Stimulated activated CD4-positive, alpha-beta T cell treated with anti-CD3 and anti-CD28 coated beads, Interleukin-4, amount 100 ng/mL, for 1 hour (primary cell): ENCODE measurements around the gene TTLL5.
"Not testable (repeated sequence)": the region's sequence is repeated elsewhere in the genome, so short reads cannot be mapped to it uniquely, and the experiment has no call there.

Experiments
- DNase-seq: peaks from one replicate; pipeline ENCODE4 v3.0.0-alpha.2; 2020

The TTLL5 gene

DNA sequence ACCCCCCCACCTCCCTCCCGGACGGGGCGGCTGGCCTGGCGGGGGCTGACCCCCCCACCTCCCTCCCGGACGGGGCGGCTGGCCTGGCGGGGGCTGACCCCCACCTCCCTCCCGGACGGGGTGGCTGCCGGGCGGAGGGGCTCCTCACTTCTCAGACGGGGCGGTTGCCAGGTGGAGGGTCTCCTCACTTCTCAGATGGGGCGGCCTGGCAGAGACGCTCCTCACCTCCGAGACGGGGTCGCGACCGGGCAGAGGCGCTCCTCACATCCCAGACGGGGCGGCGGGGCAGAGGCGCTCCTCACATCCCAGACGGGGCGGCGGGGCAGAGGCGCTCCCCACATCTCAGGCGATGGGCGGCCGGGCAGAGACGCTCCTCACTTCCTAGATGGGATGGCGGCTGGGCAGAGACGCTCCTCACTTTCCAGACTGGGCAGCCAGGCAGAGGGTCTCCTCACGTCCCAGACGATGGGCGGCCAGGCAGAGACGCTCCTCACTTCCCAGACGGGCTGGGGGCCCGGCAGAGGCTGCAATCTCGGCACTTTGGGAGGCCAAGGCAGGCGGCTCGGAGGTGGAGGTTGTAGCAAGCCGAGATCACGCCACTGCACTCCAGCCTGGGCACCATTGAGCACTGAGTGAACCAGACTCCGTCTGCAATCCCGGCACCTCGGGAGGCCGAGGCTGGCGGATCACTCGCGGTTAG lies 264.2 kb downstream of the TTLL5 start:
- DNase-seq, result not testable (repeated sequence)

DNA sequence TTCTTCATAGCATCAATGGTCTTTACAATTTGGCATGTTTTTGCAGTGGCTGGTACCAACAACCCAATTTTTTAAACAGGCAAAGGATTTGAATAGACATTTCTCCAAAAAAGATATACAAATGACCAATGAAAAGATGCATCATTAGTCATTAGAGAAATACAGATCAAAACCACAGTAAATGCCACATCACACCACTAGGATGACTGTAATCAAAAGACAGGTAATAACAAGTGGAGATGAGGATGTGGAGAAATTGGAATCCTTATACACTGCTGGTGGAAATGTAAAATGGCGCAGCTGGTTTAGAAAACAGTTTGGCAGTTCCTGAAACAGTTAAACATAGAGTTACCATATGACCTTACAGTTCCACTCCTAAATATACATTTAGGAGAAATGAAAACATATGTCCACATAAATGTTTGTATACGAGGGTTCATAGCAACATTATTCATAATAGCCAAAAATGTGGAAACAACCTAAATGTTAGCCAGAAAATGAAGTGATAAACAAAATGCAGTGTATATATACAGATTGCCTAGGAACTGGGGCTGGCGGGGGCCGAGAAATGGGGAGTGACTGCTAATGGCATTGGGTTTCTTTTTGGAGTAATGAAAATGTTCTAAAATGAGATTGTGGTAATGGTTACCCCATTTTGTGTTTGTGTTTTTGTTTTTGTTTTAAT lies 265.5 kb downstream of the TTLL5 start:
- no peak for DNase-seq

DNA sequence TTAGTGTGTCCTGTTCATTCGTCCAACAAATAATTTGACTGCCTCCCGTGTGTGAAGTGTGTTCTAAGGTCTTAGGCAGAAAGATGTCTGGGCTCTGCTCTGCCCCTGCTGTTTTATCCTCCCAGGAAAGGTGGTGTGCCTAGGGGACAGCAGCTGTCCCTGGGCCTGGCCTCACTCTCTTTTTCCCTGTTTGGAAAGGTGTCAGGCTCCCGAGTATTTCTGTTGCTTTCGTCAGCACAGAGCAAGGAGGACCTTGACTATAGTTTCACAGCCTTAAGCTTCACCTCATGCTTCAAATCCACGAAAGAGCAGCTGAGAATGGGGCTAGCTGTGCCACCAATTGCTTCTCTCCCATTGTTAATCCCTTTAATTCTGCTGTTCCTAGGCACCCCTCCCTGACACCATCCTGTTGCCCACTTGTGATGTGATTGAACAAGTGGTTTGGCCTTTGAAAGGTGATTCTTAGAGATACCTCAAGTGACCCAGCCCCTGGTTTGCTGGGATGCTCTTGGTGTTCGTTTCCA lies 266.6 kb downstream of the TTLL5 start:
- DNase-seq, result no peak

DNA sequence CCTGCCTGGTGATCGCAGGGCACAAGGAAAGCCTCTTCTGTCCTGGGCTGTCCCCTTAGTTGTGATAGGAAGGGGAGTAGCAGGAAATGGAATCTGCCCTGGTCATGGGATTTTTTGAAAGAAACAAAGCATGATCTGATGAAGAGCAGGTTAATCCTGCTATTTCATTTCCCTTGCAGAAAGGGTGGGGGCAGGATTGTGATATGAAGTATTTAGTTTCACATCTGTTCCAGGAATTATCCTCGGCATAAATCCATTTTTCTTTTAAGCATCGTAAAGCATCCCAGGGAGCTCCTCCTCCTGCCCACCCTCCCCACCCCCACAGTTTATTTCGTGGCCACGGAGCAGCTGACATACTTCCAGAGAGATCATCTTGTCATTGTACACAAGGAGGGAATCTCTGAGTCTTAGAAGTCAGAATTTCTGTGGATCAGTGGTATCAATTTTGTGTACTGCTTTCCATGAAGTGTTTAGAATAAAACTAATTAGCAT lies 267.7 kb downstream of the TTLL5 start:
- DNase-seq, result no peak

DNA sequence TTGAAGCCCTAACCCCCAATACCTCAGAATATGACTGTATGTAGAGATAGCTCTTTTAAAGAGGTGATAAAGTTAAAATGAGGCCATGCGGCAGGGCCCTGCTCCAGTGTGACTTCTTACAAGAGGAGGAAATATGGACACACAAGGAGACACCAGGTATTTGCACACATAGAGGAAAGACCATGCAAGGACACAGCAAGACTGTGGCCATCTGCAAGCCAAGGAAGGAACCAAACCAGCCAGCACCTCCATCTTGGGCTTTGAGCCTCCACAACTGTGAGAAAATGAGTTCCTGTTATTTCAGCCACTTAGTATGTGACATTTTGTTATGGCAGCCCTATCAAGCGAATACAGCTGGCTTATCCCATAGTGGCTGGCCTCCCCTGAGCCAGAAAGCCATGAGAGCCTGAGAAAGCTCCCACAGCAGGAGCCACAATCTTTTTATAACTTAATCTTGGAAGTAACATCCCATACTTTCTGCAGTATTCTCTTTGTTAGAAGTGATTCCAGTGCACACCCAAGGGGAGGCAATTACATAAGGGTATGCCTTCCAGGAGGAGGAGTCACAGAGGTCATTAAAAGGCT lies 272.8 kb downstream of the TTLL5 start:
- DNase-seq, result no peak

DNA sequence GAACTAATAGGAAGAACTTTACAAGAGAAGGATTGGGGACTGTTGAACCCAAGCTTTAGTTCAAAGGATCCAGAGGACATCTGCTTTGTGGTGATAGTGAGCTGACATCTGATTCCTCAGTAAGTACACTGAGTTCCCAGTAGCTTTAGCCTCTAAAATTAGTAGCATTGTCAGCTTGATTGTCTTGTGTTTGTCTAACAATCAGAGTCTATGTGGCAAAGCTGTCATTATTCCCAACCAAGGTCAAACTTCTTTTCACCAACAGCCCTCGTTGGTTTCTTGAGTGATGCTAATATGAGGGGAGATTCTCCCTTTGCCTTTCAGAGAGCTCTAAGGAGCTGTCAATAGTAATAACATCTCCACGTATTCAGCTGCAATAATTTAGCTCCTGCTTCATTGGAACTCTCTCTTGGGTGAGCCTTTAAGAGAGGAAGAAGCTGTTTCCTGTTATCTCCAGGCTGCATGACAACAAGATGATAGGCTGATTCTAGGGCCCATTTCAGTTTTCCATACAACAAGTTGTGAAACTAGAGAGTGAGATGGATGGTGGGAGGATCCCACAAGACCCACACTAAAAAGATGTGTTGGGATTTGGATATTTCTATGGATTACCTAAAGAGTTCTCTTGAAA lies 274.1 kb downstream of the TTLL5 start:
- no peak for DNase-seq

DNA sequence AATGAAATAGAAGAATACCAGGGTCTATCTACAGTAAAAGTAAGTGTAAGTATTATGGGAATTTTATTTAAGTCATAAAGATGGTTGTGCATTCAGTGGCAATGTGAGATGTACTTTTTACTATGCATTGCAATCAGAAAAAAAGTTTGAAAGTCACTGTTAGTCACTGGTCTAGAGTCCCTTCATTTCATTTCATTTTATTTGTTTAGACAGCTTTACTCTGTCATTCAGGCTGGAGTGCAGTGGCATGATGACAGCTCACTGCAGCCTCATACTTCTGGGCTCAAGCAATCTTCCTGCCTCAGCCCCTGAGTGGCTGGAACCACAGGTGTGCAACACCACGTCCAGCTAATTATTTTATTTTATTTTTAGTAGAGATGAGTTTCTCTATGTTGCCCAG lies 278.2 kb downstream of the TTLL5 start:
- DNase-seq, result no peak

DNA sequence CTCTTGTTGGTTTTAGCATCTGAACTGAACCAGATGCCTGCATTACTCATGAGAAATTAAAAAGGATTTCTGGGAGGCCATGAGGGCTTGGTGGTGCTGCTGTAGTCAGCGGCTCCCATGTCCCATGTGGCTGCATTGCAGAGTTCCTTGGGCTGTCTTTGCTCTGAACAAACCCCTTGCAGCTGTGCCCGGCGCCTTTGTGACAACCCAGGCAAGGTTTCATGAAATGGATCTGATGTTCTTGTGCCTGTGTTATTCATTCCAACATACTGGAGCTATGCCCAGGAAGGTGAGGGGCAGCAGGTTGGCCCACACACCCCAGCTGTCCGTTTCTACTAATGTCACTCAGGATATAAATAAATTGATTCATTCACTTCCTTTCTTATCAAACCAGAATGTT lies 280.0 kb downstream of the TTLL5 start:
- DNase-seq, result no peak

DNA sequence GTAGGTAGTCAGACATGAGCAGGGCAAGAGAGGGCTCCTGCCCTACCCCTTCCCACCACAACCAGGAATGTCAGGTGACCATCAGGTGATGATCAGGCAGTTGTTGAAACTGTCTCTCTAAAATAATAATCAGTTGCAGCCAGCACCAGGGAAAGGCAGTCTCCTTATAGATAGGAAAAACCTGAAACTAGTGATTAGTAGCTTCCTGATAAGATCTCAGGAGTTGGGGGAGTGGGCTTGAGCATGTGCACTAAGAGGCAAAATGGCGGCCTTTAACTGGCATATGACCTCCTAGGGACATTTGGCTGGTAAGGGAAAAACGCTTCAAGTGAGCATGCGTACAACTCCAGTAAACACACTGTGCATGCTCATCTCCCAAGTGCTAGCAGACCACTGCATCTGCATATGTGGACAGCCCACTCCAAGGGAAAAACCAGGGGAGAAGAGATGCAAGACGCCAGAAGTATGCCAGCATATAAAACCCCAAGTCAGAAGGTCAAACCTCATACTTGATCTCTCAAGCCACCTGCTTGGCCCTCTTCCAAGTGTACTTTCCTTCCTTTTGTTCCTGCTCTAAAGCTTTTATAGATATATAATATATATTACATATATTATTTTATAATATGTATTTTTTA lies 283.7 kb downstream of the TTLL5 start:
- no peak for DNase-seq

DNA sequence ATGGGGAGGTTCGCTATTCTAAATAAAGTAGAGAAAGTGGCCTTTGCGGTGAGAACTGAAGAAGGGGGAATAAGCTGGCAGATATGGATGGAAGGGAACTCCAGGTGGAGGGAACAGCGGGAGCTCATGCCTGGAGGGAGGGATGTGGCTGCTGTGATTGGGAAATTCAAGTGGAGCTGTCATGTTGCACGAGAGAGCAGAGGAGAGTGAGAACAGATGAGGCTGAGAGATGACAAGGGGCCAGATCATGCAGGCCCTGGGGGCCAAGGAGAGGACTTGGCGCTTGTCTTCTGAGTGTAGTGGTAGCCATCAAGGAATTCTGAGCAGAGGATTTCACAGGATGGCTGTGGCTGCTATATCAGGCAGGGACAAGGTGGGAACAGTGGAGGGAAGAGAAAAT lies 285.7 kb downstream of the TTLL5 start:
- no peak for DNase-seq

DNA sequence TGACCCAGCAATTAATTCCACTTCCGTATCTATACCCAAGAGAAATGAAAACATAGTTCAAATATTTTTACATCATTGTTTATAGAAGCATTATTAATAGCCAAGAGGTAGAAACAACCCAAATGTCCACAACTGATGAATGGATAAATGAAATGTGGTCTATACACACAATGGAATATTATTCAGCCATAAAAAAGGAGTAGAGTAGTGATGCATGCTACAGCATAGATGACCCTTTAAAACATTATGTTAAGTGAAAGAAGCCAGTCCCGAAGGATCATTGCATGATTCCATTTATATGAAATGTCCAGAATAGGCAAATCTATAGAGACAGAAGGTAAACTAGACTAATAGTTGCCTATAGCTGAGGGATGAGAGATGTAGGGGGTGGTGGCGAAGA lies 291.4 kb downstream of the TTLL5 start:
- DNase-seq, result no peak

DNA sequence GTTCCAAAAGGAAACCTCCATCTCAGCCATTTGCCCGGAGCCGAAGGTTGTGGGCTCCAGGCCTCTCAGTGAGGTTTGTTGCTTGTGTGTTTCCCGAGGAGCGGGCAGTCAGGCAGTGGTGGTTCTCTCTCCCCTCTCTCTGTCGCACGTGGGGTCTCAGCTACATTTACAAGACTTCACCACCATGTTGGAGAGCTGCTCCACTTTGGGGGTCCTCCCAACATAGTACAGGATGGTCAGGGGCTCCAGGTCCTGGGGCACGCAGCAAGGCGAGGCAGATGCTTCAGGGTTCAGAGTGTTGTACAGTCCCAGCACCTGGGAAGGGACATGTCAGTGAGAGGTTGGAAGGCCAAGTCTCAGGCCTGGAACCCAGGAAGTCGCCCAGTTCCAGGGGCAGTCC lies 298.0 kb downstream of the TTLL5 start:
- DNase-seq, result no peak

DNA sequence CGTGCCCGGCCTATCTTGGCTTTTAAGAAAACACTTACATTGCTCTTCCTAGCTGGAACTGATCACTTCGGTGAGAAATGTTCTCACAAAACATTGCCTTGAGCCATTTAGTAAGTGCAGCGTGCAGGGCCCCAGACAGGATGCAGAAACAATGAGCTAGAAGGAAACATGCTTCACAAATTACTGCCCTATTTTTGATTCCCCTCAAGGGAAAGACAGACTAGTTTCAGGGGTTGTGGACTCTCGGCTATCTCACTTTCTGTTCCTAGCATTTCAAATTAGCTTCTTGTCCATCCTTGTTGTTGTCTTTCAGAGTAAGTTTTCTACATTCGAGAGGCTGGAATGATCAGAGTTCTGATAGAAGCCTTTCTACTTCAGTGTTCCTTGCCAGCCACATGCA lies 299.2 kb downstream of the TTLL5 start:
- no peak for DNase-seq

DNA sequence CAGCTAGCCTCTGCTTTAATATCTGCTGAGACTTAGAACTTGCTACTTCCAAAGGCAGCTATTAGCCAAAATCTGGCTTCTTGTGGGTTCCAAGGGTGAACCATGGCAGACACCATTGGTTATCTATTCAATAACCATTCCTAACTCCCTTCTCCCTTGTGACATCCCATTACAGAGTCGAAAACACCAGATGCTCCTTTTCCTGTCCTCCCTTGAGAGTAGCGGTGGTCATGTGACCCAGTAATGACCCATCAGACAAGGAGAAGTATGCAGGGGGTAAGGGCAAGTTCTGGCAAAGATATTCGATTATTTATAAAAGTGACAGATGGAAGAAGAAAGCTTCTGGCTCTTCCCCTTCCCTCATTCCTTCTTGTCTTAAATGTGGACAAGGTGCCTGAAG lies 300.6 kb downstream of the TTLL5 start:
- DNase-seq, result no peak

DNA sequence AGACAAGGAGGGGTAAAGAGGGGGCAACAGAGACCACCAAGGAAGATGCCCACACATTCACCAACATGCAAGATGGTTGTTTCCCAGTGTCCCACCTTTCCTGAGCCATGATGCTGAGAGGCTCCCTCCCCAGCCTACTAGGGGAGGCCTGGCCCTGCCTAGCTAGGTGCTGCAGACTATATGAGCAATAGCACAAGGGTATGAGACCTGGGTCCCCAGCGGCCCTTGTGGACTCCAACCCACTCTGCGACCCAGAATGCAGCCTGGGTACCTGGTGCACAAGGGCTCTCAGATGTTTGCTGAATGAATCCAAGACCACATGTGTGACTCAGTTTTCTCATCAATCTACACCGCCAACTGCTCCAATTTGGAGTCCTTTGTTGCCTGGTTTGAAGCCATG lies 306.8 kb downstream of the TTLL5 start:
- no peak for DNase-seq

DNA sequence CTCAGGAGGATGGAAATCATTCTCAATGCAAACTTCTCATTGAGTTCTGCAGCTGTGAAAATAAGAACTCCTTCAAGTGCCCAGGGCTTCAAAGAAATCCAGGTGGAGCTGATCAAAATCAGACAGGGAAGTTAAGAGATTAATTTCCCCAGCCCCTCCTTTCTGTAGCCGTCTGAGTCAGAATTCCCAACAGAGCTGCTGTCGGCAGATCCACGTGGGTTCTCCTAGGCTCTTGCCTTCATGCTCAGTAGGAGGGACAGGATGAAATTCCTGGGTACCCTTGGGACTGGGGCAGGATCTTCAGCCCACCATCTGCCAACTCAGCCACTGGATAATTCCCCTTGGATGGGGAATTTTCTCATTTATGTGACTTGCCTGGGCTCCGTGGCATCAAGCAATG lies 307.4 kb downstream of the TTLL5 start:
- no peak for DNase-seq

DNA sequence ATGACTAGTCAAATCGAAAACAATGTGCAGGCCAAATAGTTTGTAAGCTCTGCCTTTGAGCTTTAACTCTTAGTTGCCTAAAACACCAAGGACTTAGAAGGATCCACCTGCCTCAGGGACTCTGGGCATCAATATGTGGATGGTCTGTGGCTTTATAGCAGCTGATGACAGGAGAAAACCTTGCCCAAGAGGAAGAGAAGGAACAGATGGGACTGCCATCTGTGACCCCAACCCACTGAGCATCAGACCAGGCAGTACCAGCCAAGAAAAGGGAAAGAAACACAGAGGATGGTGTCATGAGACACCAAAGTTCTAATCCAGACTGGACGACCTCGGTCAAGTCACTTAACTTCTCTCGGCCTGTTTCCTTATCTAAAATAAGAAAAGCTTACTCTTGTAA lies 308.1 kb downstream of the TTLL5 start:
- no peak for DNase-seq

DNA sequence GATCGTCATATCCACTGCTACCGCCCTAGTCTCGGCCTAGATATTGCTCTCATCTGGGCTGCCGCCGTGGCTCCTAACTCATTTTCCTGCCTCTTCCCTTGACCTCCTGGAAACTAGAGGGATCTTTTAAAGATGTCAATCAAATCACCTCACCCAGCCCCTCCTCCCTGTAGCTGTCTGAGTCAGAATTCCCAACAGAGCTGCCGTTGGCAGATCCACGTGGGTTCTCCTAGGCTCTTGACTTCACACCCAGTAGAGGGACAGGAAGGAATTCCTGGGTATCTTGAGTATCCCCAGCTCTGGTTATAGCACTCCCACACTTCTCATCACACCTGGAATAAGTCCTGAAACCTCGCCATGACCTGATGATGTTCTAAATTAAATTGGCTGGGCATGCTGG lies 308.8 kb downstream of the TTLL5 start:
- DNase-seq, result no peak

DNA sequence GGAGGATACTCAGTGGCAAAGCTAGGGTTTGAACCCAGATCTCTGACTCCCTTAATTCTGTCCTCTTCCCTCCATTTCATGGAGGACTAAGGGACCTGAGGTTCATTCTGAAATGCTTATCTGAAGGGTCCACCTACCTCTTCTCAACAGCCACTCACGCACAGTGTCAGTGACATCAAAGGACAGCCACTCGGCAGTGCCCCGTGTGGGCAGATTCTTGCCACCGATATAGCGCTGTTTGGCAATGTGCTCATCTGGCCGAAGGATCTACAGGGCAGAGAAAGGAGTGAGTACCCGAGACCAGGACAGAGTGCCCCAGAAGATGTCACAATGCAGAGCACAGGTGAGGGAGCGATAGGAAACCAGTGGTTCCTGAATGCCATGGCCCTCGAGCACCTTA lies 309.9 kb downstream of the TTLL5 start:
- no peak for DNase-seq

DNA sequence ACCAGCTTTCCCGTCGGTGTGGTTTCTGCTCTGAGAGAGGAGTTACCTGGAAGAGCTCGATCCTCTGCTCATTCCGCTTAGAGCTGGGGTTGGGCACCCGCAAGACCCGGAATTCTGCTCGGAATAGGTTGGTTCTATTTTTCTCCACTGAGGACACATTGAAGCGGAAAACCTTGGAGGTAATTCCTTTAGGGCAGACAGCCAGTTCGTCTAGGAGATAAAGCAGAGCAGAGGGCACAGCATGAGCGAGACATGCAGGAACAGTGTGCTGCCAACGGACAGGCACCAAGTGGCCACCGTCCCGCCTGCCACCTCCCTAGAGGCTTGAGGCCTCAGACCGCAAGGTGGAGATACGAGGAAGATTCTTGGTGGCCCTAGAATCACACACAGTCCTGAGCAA lies 310.5 kb downstream of the TTLL5 start:
- no peak for DNase-seq

DNA sequence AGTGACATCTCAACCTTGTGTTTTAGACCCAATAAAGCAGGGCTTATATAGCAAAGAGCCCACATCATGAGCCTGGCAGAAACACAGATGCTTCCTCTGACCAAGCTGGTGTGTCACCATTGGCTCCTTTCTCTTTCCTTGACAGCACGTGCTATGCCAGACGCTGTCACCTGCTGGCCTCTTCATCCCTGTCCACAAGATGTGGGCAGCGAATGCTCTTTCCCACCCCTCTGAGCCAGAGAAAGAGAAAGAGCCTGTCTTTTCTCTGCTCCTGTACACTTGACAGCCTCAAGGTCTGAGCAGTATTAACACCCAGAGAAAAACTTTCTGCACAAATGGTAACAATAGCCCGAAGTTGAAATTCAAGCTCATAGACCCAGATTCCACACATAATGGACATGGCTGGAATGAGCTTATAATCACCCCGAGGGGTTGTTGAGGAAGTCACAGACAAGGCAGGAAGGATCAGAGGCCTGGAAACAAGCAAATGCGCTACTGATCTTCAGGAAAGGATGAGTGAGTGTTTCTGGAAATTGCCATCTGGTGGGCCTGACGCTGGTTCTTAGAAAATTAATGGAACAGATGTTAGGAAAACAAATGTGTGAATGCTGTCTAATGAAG lies 311.9 kb downstream of the TTLL5 start:
- DNase-seq, result no peak

DNA sequence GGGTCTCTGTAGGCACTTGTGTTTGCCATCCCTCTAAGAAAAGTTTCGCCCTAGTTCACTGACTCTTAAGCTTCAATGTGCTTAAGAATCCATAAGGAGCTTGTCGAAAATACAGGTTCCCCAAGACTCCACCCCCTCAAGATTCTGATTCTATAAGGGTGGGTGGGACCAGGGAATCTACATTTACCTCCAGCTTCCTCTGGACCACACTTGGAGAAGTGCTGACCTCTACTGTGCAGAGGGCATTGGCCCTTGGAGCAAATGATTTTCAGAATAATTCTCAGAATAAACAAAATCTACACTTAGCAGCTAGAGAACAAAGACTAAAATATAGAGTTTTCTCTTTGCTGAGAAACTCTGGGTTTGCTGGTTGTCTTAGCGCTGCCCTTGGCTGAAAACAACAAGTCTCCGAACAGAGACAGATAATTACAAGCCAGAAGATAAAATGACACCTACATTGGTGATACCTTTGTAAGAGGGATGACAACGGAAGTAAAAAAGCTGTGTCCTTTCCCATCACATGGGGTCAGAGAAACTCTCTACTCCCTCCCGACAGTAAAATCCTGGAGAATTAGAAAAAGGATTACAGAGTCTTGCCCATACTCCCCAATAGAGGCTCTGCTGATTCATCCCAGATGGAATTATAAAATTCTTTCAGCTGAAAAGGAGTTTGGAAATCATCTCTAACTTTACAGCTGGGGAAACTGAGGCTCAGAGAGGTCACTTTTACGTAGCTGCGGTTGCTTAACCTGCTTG lies 316.0 kb downstream of the TTLL5 start:
- no peak for DNase-seq
